SU-DHL-6 (cell line): ENCODE measurements around the gene AFF2.

Experiments
- H2AFZ ChIP-seq: fragments of 200-600 bp; sonication (generic); 2 replicates; pipeline ENCODE4 v1.6.1; 2014; ENCODE audit warnings: low read depth, mild to moderate bottlenecking, moderate library complexity, mixed read lengths, antibody characterized with exemption, low read length; ENCODE audit not compliant: severe bottlenecking
- H3F3A ChIP-seq: fragments of 200-600 bp; shearing (Covaris generic); 2 replicates; pipeline ENCODE4 v1.6.0; 2016; ENCODE audit warnings: antibody characterized with exemption, mild to moderate bottlenecking; ENCODE audit not compliant: insufficient read depth
- H3K27ac ChIP-seq: fragments of 200-600 bp; sonication (generic); 2 replicates; pipeline ENCODE4 v1.5.1; 2016; ENCODE audit warnings: low read depth, mild to moderate bottlenecking, low read length, moderate library complexity, mixed read lengths
- H3K27me3 ChIP-seq: fragments of 200-600 bp; sonication (generic), shearing (Covaris generic); 2 replicates; pipeline ENCODE4 v1.6.0; 2014; ENCODE audit warnings: mild to moderate bottlenecking, low read length
- H3K36me3 ChIP-seq: fragments of 200-600 bp; sonication (generic); 2 replicates; pipeline ENCODE4 v1.6.1; 2014; ENCODE audit warnings: mild to moderate bottlenecking, low read length, mixed read lengths
- H3K4me2 ChIP-seq: fragments of 300-600, 200-600 bp; shearing (Covaris generic), sonication (generic); 2 replicates; pipeline ENCODE4 v1.6.0; 2014; ENCODE audit warnings: low read length, low read depth, mild to moderate bottlenecking; ENCODE audit not compliant: poor library complexity, severe bottlenecking
- H3K4me3 ChIP-seq: fragments of 200-600 bp; sonication (generic); 2 replicates; pipeline ENCODE4 v1.5.1; 2014; ENCODE audit warnings: antibody characterized with exemption, low read length, mild to moderate bottlenecking, mixed read lengths; ENCODE audit not compliant: insufficient read depth, poor library complexity, severe bottlenecking
- H3K79me2 ChIP-seq: fragments of 200-600 bp; sonication (generic); 2 replicates; pipeline ENCODE4 v1.6.1; 2014; ENCODE audit warnings: mild to moderate bottlenecking, low read length, moderate library complexity; ENCODE audit not compliant: insufficient read depth
- H3K9ac ChIP-seq: fragments of 200-600 bp; sonication (generic); 2 replicates; pipeline ENCODE4 v1.7.0; 2014; ENCODE audit warnings: mild to moderate bottlenecking, low read length
- H3K9me2 ChIP-seq: fragments of 200-600 bp; sonication (generic); replicated peaks from 2 replicates; pipeline ENCODE4 v1.6.1; 2014; ENCODE audit warnings: low read length; ENCODE audit not compliant: insufficient read depth
- H3K9me3 ChIP-seq: fragments of 200-600 bp; sonication (generic); 2 replicates; pipeline ENCODE4 v1.6.1; 2014; ENCODE audit warnings: low read length, mixed read lengths; ENCODE audit not compliant: insufficient read depth
- H4K20me1 ChIP-seq: fragments of 200-600 bp; sonication (generic); 2 replicates; pipeline ENCODE4 v1.6.1; 2014; ENCODE audit warnings: low read depth, mild to moderate bottlenecking, antibody characterized with exemption, low read length, moderate library complexity, mixed read lengths
- EZH2phosphoT487 ChIP-seq: fragments of 200-600 bp; sonication (generic), shearing (Covaris generic); conservative IDR thresholded peaks from 2 replicates; pipeline ENCODE4 v1.6.1; 2018; ENCODE audit warnings: mild to moderate bottlenecking, antibody characterized with exemption, low read length, moderate library complexity, mixed read lengths
- TF ChIP-seq, protein P1 (sequence below): fragments of 200-600 bp; sonication (generic); IDR thresholded peaks from one replicate; pipeline ENCODE4 v1.5.1; 2017; ENCODE audit warnings: antibody characterized with exemption, mild to moderate bottlenecking, low read length, moderate library complexity; ENCODE audit not compliant: insufficient read depth, poor library complexity, severe bottlenecking

AFF2 gene

DNA sequence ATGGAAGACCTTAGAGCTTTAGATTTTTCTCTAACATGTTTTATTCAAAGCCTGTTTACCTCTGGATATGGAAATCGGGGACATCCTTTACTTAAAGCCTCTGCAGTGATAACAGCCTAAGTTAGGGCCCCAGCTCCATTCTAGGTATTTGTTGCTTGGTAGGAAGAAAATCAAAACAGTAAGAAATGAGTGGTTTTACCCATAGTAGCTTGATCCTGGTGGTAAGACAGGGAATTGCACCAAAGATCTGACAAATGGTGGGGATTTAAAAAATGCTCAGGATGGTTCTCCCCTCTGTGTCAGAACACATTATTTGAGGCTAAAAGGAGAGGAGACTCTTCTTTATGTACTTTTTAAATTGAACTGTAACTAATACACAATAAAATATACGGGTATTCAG is 52.4 kb downstream of the AFF2 start:
- Histone ChIP-seq H3K27ac (no peak overlapping the region), H3K9me3 (no peaks in the 10 kb centered on the region)

DNA sequence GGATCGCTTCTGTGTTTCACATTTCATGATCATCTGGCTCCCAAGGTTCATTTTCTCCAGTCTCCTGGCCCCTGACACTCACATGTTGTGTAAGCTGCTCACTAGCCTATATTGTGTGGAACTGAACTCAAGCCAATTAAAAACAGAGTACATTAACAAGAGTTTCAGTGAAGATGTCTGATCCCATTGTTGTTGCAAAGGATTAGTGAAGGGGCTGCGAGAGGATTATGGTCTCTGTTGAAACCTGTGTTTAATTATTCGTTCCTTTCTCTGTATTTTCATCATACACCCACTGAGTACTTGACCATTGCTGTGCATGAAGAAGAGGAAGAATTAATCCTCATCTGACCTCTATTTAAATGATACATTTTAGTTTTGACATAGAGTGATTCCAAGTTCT is 54.7 kb downstream of the AFF2 start:
- no peak overlapping the region for H3K27ac ChIP-seq

More for the DNA sequence above, 52.4 kb downstream of the AFF2 start:
- Histone ChIP-seq H3K27me3 (no peaks in the 10 kb centered on the region), H2AFZ (no peak overlapping the region), H3K36me3 (no peaks in the 10 kb centered on the region), H3K4me2 (no peak overlapping the region), H3K79me2 (peaks cover 98% of the 10 kb centered on the region), H4K20me1 (no peaks in the 10 kb centered on the region), H3K9ac (no peak overlapping the region), H3K9me2 (no peaks in the 10 kb centered on the region), H3F3A (no peaks in the 10 kb centered on the region; the same call in 1 of the 2 replicates), H3K4me3 (no peak overlapping the region)
- TF ChIP-seq, protein P1, sequence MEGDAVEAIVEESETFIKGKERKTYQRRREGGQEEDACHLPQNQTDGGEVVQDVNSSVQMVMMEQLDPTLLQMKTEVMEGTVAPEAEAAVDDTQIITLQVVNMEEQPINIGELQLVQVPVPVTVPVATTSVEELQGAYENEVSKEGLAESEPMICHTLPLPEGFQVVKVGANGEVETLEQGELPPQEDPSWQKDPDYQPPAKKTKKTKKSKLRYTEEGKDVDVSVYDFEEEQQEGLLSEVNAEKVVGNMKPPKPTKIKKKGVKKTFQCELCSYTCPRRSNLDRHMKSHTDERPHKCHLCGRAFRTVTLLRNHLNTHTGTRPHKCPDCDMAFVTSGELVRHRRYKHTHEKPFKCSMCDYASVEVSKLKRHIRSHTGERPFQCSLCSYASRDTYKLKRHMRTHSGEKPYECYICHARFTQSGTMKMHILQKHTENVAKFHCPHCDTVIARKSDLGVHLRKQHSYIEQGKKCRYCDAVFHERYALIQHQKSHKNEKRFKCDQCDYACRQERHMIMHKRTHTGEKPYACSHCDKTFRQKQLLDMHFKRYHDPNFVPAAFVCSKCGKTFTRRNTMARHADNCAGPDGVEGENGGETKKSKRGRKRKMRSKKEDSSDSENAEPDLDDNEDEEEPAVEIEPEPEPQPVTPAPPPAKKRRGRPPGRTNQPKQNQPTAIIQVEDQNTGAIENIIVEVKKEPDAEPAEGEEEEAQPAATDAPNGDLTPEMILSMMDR, result no peak
- TF ChIP-seq EZH2phosphoT487, result no peak

DNA sequence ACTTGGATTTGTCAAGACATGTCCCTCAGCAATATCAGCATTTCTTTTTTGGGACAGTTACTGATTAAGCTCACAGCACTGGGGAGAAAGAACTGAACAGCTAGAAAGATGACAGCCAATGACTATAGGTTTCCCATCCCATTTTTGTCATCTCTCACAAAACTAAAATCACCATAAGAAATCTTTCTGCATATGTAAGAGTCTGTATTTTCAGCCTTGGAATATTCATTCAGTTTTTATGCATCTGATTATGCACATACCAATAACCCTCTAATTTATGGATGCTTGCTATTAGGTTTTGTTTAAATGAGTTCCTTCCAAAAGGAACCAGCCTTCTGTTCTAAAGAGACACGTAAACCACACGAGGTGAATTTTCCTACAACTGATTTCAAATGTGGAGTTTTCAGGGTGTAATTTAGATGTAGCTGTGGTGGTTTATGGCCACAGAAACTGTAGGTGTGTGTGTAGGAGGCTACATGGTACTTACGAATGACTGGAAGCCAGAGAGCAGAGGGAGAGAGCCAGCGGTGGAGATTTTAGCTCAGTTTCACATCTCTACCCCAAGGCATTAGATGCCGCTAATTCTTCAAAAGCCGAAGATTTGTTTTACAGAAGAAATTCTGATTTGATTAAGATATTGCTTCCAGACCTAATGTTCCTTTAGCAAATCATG is 55.3 kb downstream of the AFF2 start:
- TF ChIP-seq EZH2phosphoT487, result no peak
- TF ChIP-seq, protein P1, result no peak
- Histone ChIP-seq H3K36me3 (peaks cover 6% of the 10 kb centered on the region; the same call in 1 of the 2 replicates), H3K79me2 (peaks cover 92% of the 10 kb centered on the region), H3K9me3 (no peaks in the 10 kb centered on the region), H3K27me3 (no peaks in the 10 kb centered on the region), H3K9me2 (no peaks in the 10 kb centered on the region), H4K20me1 (no peaks in the 10 kb centered on the region), H3K9ac (no peak overlapping the region), H3F3A (no peaks in the 10 kb centered on the region; the same call in 1 of the 2 replicates), H2AFZ (no peak overlapping the region), H3K4me3 (no peak overlapping the region), H3K27ac (no peak overlapping the region), H3K4me2 (no peak overlapping the region)

More for the DNA sequence above, 54.7 kb downstream of the AFF2 start:
- Histone ChIP-seq H3K4me2 (no peak overlapping the region), H3K36me3 (peaks cover 6% of the 10 kb centered on the region; the same call in 1 of the 2 replicates), H3K79me2 (peaks cover 93% of the 10 kb centered on the region), H3F3A (no peaks in the 10 kb centered on the region; the same call in 1 of the 2 replicates), H3K27me3 (no peaks in the 10 kb centered on the region), H4K20me1 (no peaks in the 10 kb centered on the region), H3K9ac (no peak overlapping the region), H3K9me2 (no peaks in the 10 kb centered on the region), H2AFZ (no peak overlapping the region), H3K9me3 (no peaks in the 10 kb centered on the region), H3K4me3 (no peak overlapping the region)
- TF ChIP-seq, protein P1, result no peak
- no peak for TF ChIP-seq EZH2phosphoT487
